KBM-7 (cell line): ENCODE data around the gene MAML1.
"Not testable (repeated sequence)": the region's sequence is repeated elsewhere in the genome, so short reads cannot be mapped to it uniquely, and the experiment has no call there.

Source experiments
- DNase-seq: peaks from one replicate; pipeline ENCODE4 v3.0.0-alpha.2; 2015
- in situ Hi-C: fragments of 300-500 bp; cut with MboI; formaldehyde crosslinking; loops from 2 replicates; pipeline ENCODE4 v1.14.3; 2020; ENCODE audit warnings: low sequenced_read_pairs, low pct_unique_long_range_greater_than_20kb, mixed read lengths

MAML1 gene

DNA sequence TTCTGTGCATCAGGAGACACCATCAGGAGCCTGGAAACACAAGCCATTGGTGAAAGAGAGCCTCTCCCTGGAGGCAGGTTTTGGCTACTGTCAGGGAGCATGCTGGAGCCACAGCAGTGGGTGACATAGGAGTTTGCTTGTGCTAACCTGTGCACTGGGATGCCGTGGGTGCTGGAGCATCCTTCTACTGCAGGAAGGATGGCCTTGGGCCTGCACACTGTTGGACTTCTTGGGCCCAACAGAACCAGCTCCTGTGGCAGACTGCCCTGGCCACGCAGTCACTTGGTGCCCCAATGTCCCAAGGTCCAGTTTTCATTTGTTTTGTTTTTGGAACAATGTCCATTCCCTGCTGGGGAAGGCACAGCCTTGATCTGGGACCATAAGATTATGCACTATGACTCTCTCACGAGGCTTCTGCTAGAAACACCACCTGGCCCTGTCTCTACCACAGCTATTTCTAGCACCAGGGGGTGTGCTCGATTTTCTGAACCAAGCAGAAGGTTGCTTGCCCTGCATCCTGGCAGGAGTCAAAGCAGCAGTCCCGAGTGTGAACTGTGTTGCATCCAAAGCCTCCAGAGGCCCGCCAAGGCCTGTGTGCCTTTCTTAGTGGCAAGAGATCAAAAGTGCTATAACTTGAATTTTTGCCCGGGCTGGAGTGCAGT lies 55.7 kb downstream of the MAML1 start:
- DNase-seq, result no peak
- in situ Hi-C loops, result no loop called here

GRCh38 chr5:179789278-179789677 lies 56.7 kb downstream of the MAML1 start:
- in situ Hi-C loops, result not testable (repeated sequence)

DNA sequence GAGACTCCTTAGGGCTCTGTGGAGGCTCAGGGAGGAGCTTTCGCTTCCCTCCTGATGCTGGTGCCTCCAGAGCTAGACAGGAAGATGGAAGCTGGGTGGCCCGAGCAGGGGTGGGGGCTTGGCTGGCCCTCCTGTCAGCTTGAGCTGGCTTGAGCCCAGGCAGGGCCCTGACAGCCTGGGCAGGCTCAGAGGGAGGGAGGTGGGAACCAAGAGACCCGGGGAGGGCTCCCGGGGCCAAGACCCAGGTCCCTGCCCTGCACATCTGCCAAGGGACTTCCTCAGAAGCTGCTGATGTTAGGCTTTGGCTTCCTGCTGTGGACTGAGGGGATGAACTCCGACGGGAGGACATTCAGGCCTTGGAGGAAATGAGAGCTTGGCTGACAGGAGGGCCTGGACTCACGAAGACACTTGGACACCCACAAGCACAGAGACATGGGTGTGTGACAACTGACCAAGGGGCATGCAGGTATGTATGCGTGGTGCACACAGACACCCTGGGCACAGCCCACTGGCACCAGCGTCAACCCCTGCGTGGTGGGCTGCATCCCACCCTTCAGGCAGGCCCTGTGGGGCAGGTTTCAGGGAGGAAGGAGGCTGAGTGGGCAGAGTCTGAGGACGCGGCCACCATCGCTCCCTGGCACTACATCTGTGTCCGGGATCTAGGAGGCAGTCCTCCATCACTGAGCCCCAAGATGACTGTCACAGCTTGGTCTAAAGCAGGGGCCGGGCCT lies 59.4 kb downstream of the MAML1 start:
- in situ Hi-C loops, result no loop called here
- peak; percentile 35 for DNase-seq

More at GRCh38 chr5:179789278-179789677, 56.7 kb downstream of the MAML1 start:
- DNase-seq, result not testable (repeated sequence)

- no peak for DNase-seq
- in situ Hi-C loops, result no loop called here
Measured at GRCh38 chr5:179792612-179793467, 60.2 kb downstream of the MAML1 start.

DNA sequence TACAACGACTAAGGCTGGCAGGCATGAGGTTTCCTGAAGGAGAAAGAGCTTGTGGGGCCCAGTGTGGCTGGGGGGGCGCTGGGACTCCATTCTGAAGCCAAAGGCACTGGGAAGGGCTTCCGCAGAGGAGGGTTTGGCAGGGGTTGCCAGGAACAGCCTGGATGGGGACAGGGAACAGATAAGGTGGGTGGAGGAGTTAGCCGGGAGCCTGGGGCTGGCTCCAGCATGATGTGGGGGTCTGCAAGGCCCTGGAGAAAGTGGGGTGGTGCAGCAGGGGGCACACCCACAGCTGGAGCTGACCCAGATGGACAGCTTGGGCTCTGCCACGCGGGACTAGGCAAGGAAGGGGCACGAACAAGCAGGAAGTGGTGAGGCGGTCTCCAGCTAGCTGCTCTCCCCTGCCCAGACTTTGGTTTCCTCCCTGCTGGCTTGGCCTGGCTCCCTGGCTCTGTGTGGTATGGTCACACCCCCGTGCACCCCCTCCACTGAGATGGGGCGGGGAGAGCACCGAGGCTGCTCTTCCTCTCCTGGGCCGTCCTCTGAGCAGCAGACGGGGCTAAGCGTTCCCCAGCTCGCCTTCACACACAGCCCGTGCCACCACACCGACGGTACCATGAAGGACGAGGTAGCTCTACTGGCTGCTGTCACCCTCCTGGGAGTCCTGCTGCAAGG lies 61.0 kb downstream of the MAML1 start, which contains the start of gene LTC4S:
Gene LTC4S, plus strand, starts transcription at position 519 of the 672 bp plus-strand sequence. Its CDS starts 95 bp downstream, at position 614.
- in situ Hi-C loops, result no loop called here

GRCh38 chr5:179794171-179794570 lies 61.5 kb downstream of the MAML1 start:
- in situ Hi-C loops, result no loop called here
- no peak for DNase-seq

More for the DNA sequence above, 61.0 kb downstream of the MAML1 start, which contains the start of gene LTC4S:
- DNase-seq, result peak; percentile 92

DNA sequence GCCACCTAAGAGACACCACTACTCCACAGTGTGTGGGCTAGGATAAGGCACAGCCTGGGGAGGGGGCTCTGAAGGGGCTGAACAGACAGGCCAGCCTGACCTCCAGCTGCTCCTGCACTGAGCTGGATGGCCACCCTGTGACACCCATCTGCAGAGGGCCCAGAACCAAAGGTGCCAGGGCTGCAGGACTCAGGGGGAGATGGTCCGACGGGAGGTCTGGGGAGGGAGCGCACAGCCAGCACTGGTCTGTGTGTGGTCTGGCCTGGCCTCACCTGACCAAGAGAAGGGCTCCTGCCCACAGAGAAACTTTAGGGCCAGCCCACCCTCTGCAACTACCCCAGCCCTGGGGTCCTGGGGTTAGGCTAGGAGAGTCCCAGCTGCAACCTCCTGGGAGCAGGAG lies 62.0 kb downstream of the MAML1 start:
- in situ Hi-C loops, result no loop called here
- DNase-seq, result no peak

GRCh38 chr5:179795049-179795862 lies 62.6 kb downstream of the MAML1 start:
- in situ Hi-C loops, result no loop called here
- DNase-seq, result no peak

DNA sequence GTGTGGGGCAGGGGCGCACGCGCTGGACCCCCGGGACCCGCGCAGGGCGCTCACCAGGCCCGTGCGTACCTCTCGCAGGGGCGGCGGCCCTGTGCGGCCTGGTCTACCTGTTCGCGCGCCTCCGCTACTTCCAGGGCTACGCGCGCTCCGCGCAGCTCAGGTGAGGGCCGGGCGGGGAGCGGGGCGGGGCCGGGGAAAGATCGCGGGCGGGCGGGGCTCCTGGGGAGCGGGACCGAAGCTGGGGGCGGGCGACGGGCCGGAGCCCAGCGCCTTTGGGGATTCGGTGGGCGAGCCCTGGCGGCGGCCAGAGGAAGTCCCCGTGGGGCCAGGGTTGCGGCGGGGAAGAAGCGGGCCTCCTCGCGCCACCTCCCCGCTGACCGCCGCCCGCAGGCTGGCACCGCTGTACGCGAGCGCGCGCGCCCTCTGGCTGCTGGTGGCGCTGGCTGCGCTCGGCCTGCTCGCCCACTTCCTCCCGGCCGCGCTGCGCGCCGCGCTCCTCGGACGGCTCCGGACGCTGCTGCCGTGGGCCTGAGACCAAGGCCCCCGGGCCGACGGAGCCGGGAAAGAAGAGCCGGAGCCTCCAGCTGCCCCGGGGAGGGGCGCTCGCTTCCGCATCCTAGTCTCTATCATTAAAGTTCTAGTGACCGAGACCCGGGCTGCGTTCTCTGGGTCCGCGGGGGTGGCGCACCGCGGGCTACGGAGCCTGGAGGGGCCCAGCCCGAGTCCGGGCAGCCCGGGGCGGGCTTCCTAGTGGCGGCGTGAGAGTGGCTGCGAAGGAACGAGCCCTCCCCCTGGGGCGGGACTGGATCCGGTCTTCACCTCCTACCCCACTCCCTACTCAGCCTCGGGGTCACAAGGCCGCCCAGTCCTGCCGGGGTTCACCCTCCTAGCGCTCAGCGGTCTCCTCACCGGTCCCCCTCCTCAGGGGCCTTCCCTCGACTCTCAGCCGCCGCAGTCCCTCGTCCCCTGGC lies 63.5 kb downstream of the MAML1 start:
- peak; percentile 84 for DNase-seq
- in situ Hi-C loops, result no loop called here

- in situ Hi-C loops, result no loop called here
- DNase-seq, result no peak
Measured at GRCh38 chr5:179796877-179797608, 64.4 kb downstream of the MAML1 start.

DNA sequence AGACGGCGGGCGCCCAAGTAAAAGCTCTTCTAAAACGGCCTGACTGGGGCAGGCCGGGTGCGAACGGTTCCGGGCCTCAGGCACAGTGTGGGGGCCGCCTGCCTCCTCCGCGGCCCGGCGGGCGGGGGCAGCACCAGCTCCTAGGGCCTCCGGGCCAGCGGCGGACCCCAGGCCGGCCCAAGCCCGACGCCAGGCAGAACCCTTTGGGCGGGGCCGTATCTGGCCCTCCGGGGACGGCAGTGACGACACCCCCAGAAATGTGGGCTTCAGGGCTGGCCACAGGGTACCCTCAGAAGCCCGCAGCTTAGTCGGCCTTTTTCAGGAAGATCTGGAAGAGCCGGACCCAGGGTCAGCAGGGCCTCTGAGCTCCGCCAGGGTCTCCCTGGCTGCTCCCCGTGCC lies 65.1 kb downstream of the MAML1 start:
- no peak for DNase-seq
- in situ Hi-C loops, result no loop called here

DNA sequence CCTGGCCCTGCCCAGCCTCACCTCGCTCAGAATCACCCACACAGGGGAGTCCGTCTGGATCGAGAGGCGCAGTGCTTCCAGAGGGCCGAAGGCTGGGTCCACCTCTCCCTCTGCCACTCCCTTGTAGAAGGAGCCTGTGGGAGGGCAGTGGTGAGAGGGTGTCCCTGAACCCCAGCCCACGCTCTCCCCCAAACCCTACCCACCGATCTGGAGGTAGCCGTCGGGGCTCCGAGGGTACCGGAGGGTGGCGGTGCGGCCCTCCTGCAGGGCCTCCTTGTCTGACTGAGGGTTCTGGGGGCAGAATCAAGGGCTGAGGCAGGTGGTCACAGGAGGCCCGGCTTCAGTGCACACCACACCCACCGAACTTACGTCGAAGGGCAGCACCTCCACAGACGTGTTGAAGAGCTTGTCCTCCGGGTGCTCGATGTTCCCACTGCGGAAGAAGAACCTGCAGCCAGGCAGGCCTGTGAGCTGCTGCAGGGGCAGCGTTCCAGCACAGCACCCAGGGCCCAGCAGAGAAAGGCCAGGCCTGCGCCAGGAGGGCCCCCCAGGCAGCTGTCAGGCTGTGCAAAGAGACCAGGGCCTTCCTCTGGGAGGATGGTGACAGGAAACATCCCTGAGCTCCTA lies 65.6 kb downstream of the MAML1 start:
- in situ Hi-C loops, result no loop called here
- no peak for DNase-seq

- in situ Hi-C loops, result no loop called here
Measured at GRCh38 chr5:179798771-179799643, 66.4 kb downstream of the MAML1 start.

DNA sequence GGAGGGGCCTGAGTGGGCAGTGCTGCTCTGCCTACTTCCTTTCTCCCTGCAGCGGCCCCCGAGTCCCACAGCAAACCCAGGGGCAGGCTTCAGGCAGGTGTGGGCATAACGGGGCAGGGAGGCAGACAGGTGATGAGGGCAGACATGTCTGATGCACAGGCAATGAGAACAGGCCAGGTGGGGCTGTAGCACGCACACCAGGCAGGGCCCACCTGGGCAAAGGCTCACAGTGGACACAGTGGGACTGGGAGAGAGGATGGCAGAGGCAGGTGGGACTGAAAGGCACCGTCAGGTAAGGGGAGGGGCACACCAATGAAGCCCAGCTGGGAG lies 67.0 kb downstream of the MAML1 start:
- in situ Hi-C loops, result no loop called here
- DNase-seq, result no peak

More at GRCh38 chr5:179798771-179799643, 66.4 kb downstream of the MAML1 start:
- no peak for DNase-seq

DNA sequence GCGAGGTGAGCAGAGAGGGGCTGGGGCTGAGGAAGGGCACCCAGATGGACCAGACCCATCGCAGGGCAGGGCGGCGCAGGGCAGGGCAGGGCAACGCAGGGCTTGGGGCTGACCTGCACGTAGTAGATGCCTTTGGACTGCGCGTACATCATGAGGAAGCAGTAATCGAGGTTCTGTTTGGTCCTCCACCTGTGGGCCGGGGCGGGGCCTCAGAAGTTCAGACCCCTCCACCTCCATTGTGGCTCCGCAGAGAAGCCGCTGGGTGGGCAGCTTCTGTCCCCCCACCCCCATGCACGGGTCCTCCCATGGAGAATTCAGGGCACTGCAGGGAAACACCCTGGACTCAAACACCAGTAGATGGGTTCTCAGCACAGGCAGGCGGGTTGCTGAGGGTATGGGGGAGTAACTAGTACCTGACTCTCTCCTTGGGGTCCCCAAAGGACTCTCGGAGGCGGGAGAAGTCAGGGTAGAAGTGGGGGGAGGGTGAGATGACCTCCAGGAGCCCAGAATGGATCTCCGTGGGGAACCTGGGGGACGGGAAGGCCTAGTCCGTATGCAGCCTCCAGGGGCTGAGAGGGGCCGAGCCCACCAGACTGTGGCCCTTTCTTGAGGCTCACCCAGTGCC lies 67.6 kb downstream of the MAML1 start:
- DNase-seq, result no peak
- in situ Hi-C loops, result no loop called here
